NCI-H460 (cell line): ENCODE data around the gene MTMR1. TPM values are rescaled to one million over a fixed set of nuclear protein-coding genes. Genes with fewer than 3 reads are reported as not detected.

Experiments used
- DNase-seq: peaks from one replicate; pipeline ENCODE4 v3.0.0-alpha.2; 2016; ENCODE audit warnings: low read depth; ENCODE audit errors: extremely low read depth
- total RNA-seq: library from RNA; depleted of rRNA; stranded (reverse); fragments of >200 nt; shearing (Covaris generic); gene quantifications from 2 replicates; pipeline ENCODE4 v1.2.3, GENCODE V29; 2014; rRNA removed

MTMR1 gene
- total RNA-seq, 1 experiment from 2014 or later = 19.9 TPM

DNA sequence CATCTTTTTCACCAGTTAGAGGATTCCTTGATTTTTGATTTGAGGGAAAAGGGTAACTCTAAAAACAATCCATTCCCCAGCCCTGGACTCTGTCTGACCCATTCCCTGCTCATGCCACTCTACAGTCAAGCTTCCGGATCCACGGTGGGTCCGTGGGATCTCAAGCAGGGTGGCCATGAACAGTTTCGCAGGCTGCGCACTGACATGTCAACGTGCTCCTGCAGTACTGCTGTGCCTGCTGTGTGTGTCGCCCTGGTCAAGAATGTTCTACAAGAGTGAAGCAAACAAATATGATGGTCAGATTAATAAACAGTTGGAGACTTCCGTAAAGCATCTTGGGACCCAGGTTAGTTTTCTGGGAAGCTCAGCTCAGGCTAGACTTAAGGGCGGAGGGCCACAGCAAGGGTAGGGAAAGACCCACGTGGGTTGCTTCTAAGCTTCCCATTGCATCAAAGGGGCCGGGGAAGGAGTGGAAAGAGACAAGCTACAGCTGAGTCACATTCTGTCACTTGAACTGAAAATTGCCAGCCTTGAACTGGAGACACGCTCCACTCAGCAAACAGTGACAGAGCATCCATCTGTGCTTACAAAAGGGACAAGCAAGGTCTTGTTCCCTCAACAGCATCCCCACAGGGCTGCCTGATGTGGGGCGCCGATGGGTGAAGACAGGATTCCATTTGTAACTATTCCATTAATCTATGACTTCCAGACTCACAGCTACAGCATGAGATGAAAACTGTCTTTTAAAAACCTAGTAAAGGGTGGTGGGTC, 81.8 kb downstream of the MTMR1 start:
- no peak for DNase-seq

DNA sequence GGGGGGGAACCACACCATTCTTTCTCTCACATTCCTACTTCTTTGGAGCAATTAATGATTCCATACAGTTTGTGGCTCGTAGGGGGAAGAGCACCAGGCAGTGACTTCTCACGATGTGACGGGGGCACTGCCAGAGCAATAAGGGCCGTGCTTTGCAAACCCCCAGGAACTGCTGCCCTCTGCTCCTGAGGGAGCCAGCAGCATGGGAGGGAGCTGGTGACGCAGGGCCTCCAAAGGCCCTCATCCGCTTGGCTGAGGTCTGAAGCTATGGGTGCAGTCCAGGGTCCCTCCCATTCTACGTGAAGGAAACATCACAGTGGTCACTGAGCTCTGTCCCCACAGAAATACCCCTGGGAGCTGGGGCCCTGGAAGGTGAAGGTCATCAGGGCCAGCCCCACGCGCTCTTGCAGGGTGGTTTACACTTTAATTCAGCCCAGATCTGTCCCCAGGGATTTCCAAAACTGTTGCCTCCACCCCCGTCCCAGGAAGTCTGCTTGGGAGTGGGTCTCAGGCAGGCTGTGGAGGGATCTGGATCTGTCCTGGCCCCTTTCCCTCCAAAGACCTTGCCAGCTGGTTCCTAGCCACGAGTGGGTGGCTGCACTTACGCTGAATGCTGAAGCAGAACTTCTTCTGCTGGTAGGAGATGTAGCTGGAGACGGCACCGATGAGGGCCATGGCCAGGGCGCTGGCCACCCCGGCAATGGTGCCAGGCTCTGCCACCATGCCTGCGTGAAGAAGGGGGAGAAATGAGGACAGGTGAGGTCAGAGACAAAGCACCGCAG, 82.6 kb downstream of the MTMR1 start:
- DNase-seq = no peak

DNA sequence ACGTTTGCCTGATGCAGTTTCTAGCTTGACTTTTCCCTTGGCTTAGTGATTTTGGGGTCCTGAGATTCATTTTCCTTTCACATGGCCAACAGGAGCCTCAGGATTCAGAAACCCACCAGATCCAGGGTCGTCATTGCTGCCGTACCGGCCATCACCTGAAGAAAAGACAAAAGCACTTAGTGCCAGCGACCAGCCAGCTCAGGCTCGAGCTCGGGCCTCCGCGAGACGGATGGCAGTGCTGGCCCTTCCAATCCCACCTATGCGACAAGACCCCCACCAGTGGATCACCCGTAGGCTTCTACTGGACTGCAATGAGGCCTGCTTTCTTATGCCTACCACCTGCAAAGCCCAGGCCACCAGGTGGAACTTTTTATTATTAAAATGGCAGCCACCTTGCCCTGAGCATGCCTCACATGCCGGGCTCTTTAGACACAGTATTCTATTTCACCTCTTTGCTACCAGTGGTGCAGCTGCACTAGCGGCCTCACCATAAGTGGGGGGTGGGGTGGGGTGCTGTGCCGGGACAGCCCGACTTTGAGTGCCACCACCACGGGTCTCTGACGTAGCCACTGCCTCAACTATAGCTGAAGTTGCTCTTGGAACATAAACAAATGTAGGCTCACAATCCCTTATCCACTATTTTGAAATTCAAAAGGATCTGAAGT, 84.3 kb downstream of the MTMR1 start:
- no peak for DNase-seq

DNA sequence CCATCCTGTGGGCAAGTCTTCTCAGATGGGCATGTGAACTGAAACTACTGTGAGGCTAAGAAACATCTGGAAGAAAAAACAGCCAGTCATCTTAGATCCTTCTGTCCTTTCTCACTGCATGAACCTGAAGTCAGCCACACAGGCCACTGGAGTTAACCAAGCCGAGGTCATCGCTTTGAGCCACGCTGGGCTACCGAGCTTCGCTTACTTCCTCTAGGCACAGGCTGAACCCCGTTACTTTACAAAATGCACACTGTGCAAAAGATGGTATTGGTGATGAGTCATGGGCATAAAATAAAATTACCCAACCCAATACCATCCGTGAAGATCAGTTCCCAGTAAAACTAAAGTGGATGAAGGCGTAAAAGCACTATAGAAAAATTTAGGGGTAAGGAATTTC, 86.2 kb downstream of the MTMR1 start:
- DNase-seq = no peak

DNA sequence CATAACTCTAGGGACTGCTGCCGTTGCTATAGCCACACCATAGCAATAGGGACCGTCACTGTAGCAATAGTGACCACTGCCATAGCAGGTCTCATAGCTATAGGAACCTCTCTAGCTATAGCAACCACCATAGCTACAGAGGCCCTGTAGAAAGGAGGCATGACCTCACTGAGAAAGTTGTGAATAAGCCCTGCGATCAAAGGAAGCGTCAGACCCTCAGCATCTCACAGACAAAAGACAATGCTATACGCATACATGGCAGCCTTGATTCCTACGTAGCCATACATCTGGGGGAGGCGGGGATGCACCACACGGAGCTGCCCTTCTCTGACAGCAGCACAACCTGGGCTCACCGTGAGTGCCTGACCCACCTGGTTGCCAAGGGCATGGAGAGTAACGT, 88.5 kb downstream of the MTMR1 start:
- DNase-seq = no peak

DNA sequence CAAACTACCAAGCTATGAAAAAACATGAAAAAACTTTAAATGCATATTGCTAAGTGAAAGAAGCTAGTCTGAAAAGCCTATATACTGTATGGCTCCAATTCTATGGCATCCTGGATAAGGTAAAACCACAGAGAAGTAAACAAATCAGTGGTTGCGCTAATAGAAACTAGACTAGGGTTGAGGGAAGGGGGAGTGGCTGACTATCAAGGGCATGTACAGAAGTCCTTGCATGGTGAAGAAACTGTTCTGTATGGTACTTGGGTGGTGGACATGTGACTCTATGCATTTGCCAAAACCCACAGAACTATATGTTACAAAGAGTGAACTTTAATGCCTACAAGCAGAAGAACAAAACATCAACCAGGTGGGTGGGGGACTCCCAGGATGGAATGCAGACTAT, 96.8 kb downstream of the MTMR1 start:
- no peak for DNase-seq

DNA sequence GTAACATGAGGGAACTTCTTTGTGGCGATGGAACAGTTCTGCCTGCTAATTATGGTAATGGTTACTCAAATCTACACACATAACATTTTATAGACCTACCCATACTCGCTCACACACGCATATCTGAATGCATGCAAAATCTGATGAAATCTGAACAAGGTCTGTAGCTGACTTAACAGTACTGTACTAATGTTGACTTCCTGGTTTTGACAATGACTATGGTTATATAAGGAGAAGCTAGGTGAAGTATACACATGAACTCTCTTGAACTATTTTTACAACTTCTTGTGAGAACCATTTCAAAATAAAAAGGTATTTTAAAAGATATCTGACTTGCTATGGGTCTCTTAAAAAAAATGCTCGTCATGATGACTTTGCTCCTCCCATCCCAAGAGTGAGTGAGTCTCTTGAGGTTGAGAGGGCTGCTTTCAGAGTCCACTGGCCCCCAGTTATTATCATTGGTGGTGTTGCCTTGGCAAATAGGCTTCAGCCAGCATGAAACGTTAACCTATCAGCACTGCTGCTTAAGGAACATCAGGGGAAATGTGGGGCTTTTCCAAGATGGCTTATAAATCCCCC, 99.8 kb downstream of the MTMR1 start:
- peak; percentile 5 for DNase-seq

DNA sequence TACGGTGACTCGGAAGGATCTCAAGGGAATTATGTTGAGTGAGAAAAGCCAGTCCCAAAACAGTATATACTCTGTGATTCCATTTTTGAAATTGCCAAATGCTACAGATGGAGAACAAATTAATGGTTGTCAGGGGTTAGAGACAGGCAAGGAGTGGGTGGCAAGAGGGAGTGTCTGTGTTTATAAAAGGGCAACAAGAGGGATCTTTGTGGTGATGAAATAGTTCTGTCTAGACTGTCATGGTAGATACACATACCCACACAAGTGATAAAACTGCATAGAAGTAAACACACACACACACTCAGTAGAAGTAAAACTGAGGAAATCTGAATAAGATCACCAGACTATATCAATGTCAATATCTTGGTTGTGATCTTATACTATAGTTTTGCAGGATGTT, 112.5 kb downstream of the MTMR1 start:
- DNase-seq = no peak

DNA sequence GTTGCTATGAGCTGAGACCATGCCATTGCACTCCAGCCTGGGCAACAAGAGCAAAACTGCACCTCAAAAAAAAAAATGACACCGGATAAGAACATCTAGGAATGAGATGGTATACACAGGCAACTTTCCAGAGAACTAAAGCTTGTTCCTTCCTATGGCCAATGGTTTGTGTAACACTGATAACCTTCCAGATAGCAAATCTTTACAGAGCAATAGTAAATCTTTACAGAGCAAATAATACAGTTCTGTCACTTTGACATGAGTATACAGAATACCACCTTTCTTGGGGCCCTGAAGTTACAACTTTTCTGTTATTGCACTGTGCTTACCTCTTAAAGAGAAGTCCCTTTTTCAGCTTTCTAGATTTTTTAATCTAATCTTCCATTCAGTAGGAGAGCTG, 113.6 kb downstream of the MTMR1 start:
- DNase-seq = no peak

DNA sequence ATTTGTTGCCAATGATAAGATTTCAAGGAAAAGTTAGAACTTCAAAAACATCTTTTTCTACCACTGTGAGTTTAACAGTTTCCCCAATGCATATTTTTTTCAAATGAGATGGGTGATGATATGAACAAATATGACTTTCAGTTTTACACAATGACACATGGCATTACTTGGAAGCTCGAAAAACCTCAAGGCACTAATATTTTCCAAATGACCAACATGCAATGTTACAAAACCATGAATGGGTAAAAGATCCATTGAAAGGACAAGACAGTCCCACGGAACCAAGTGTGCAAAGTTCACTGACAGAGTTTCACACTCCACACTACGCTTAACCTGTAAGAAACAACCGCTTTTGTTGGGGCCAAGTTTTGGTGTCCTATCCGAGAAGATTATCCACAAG, 120.7 kb downstream of the MTMR1 start:
- no peak for DNase-seq

Other genes with a start within 250 kb of the MTMR1 start
- 8.3 and 12.2 TPM in 2 replicates for gene MTM1, start 124.8 kb upstream of the MTMR1 start, total RNA-seq
- 30.8 and 33.3 TPM in 2 replicates for gene CD99L2, start 205.3 kb downstream of the MTMR1 start, total RNA-seq